ENCODE results near the gene KRT81. TPM values are rescaled to one million over a fixed set of nuclear protein-coding genes. Genes with fewer than 3 reads are reported as not detected.

The KRT81 gene
- total RNA-seq, 4 donors from 2014 or later = not detected

GRCh38 chr12:52277486-52278245 lies 13.7 kb downstream of the KRT81 start:
- intact Hi-C loops (cut with DNase I) = loop anchor here (5.0 kb wide), 1 partner anchor 110 kb away; no protein-coding TSS in a partner anchor
- 74% methylated on average over 3 to 5 of the region's 9 CpGs for WGBS, 2 donors
- DNase-seq = no peak
- Histone ChIP-seq H3K9me3 (no peaks in the 10 kb centered on the region), H3K27ac (no peak overlapping the region), H3K4me1 (peaks cover 13 to 34% (median 29%) of the 10 kb centered on the region in 3 donors), H3K4me3 (no peak overlapping the region), H3K36me3 (no peaks in the 10 kb centered on the region), H3K27me3 (peaks cover 0 to 21% (median 0%) of the 10 kb centered on the region in 4 donors)
- TF ChIP-seq POLR2A (IDR thresholded peaks at IDR 0.05) (no peak), CTCF (IDR thresholded peaks at IDR 0.05) (no peak)

DNA sequence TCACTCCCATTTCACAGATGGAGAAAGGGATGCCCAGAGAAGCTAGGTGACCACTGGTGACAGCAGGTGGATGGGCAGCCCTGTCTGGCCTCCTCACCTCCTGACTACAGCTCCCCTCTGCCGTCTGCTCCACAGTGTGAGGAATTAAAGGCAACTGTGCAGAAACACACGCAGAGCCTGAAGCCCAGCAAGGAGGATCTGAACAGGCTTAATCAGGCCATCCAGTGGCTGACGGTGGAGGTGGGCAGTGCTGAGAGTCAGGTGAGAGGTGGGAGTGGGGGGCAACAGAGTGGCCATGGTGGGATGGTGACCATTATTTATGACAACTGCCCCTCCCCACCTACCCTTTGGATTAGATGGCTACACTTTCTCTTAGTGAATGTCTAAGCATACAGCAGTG lies 15.6 kb downstream of the KRT81 start:
- WGBS, 2 donors = 94 to 96% methylated on average over 2 to 3 of the region's 3 CpGs
- H3K36me3 ChIP-seq = no peaks in the 10 kb centered on the region
- H3K27ac ChIP-seq = no peak overlapping the region
- DNase-seq = no peak
- H3K4me3 ChIP-seq = no peak overlapping the region
- intact Hi-C loops (cut with DNase I) = loop anchor here (5.0 kb wide), 1 partner anchor 108 kb away; no protein-coding TSS in a partner anchor
- peaks cover 0 to 27% (median 0%) of the 10 kb centered on the region in 4 donors for H3K27me3 ChIP-seq
- no peaks in the 10 kb centered on the region for H3K9me3 ChIP-seq
- no peak for TF ChIP-seq POLR2A (IDR thresholded peaks at IDR 0.05)
- TF ChIP-seq CTCF (IDR thresholded peaks at IDR 0.05) = no peak
- peaks cover 7 to 24% (median 22%) of the 10 kb centered on the region in 3 donors for H3K4me1 ChIP-seq

- Histone ChIP-seq H3K36me3 (no peaks in the 10 kb centered on the region), H3K27me3 (peaks cover 0 to 35% (median 0%) of the 10 kb centered on the region in 4 donors), H3K27ac (no peak within 1 kb of the TSS), H3K4me3 (no peak within 1 kb of the TSS), H3K4me1 (peaks cover 3 to 13% (median 11%) of the 10 kb centered on the region in 3 donors), H3K9me3 (no peaks in the 10 kb centered on the region)
- no peak for DNase-seq
- TF ChIP-seq POLR2A (IDR thresholded peaks at IDR 0.05) (no peak), CTCF (IDR thresholded peaks at IDR 0.05) (no peak)
- WGBS, 2 donors = 70 to 77% methylated on average over 2 to 3 of the region's 3 CpGs
- intact Hi-C loops (cut with DNase I) = loop anchor here (5.0 kb wide), 1 partner anchor 107 kb away; no protein-coding TSS in a partner anchor
Observed at GRCh38 chr12:52274521-52275120, 16.7 kb downstream of the KRT81 start, which contains the start of gene KRT86. Gene KRT86 (plus strand): TSS chr12:52274645. CDS start chr12:52301917, 27,272 bp downstream.

DNA sequence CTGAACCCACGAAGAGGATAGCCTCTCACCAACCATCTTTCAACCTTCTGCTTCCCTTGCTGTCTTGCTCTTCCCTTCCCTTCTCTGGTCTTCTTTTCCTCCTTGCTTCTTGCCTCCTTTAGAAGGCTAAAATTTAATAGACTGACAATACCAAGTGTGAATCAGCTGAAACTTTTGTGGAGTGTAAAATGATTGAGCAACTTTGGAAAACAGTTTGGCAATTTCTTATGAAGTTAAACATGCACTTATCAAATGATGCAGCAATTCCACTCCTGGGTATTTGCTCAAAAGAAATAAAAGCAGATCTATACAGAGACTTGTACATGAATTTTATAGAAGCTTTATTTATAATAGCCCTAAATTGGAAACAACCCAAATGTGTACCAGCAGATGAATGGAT lies 20.2 kb downstream of the KRT81 start:
- no peak for TF ChIP-seq CTCF (IDR thresholded peaks at IDR 0.05)
- no peak for TF ChIP-seq POLR2A (IDR thresholded peaks at IDR 0.05)
- Histone ChIP-seq H3K9me3 (no peaks in the 10 kb centered on the region), H3K27me3 (peaks cover 0 to 24% (median 0%) of the 10 kb centered on the region in 4 donors), H3K27ac (no peak overlapping the region), H3K4me3 (no peak overlapping the region), H3K36me3 (no peaks in the 10 kb centered on the region), H3K4me1 (no peaks in the 10 kb centered on the region)
- intact Hi-C loops (cut with DNase I) = no loop called here
- no peak for DNase-seq
- WGBS, 2 donors = 50 to 81% methylated on average over 1 of the region's 1 CpG

- H3K27ac ChIP-seq = no peak overlapping the region
- intact Hi-C loops (cut with DNase I) = no loop called here
- TF ChIP-seq POLR2A (IDR thresholded peaks at IDR 0.05) (no peak), CTCF (IDR thresholded peaks at IDR 0.05) (no peak)
- H3K4me3 ChIP-seq = no peak overlapping the region
- H3K4me1 ChIP-seq = no peaks in the 10 kb centered on the region
- peaks cover 0 to 24% (median 0%) of the 10 kb centered on the region in 4 donors for H3K27me3 ChIP-seq
- H3K9me3 ChIP-seq = no peaks in the 10 kb centered on the region
- DNase-seq = no peak
- H3K36me3 ChIP-seq = no peaks in the 10 kb centered on the region
- 59 to 89% methylated on average over 3 to 5 of the region's 6 CpGs for WGBS, 2 donors
Observed at GRCh38 chr12:52270541-52271070, 20.7 kb downstream of the KRT81 start.
